HCT116 (cell line): ENCODE measurements around the gene YTHDC2. TPM values are rescaled to one million over a fixed set of nuclear protein-coding genes. Genes with fewer than 3 reads are reported as not detected.

ENCODE experiments used
- ATAC-seq: fragments of 200-7000 bp; cut with Tn5 transposase; 2 replicates; pipeline ENCODE4 v1.9.1; 2020; ENCODE audit warnings: mild to moderate bottlenecking, moderate library complexity
- BruUV-seq: library from RNA; stranded (reverse); fragments of 400-500 nt; replicated peaks from 2 replicates; lab custom pipeline; 2021; lab: Mats Ljungman, UMichigan
- CTCF ChIA-PET: fragments of 300-600 bp; sonication (Branson Sonifier 250); formaldehyde crosslinking; loops from one replicate; lab custom pipeline; 2021; ENCODE audit warnings: antibody characterized with exemption; lab: Charles Lee
- POLR2A ChIA-PET: fragments of 300-600, 350-600 bp; sonication (Branson Sonifier 250); formaldehyde crosslinking; loops from one replicate; lab custom pipeline; 2021; ENCODE audit warnings: antibody characterized with exemption; lab: Charles Lee
- RAD21 ChIA-PET, 2 experiments: fragments of 300-600 bp; sonication (Branson Sonifier 250); formaldehyde crosslinking; loops; one replicate each; lab custom pipeline; 2023; ENCODE audit warnings: low total read pairs in 2 of 2; ENCODE audit not compliant: uncharacterized antibody in 2 of 2, unreplicated experiment in 2 of 2, low non-redundant PET in 1 of 2; lab: Charles Lee
- DNase-seq: peaks from one replicate; pipeline ENCODE4 v3.0.0-alpha.2; 2010; ENCODE audit warnings: low read depth, low spot score
- H2AFZ ChIP-seq: fragments of 200-600 bp; shearing (Covaris generic), sonication (generic); 2 replicates; pipeline ENCODE4 v1.6.1; 2017; ENCODE audit warnings: low read depth, mixed run types, mixed read lengths, antibody characterized with exemption, low read length; ENCODE audit not compliant: poor library complexity, severe bottlenecking
- H3K27ac ChIP-seq: 2 replicates; pipeline ENCODE4 v1.5.1; 2012; ENCODE audit warnings: low read depth, low read length
- H3K27me3 ChIP-seq: fragments of 200-600 bp; sonication (generic); 2 replicates; pipeline ENCODE4 v1.6.1; 2016; ENCODE audit warnings: mixed run types, low read length, mixed read lengths; ENCODE audit not compliant: insufficient read depth
- H3K36me3 ChIP-seq, 2 experiments: fragments of 200-500 bp in 1 of 2; fragments of 200-600 bp in 1 of 2; sonication (Bioruptor generic) in 1 of 2; sonication (generic) in 1 of 2; 2 replicates each; pipeline versions ENCODE4 v1.5.1 to v1.6.1; 2014 to 2016; ENCODE audit warnings: low read length in 2 of 2, inconsistent platforms in 1 of 2, mixed read lengths in 1 of 2, mixed run types in 1 of 2; ENCODE audit not compliant: insufficient read depth in 2 of 2, control insufficient read depth in 1 of 2
- H3K4me1 ChIP-seq, 2 experiments: fragments of 200-600 bp in 1 of 2; sonication (generic) in 1 of 2; 2 replicates each; pipeline versions ENCODE4 v1.5.1 to v1.6.1; 2012 to 2017; ENCODE audit warnings: low read length in 2 of 2, inconsistent platforms in 1 of 2, mild to moderate bottlenecking in 1 of 2, mixed read lengths in 1 of 2, mixed run types in 1 of 2, moderate library complexity in 1 of 2; ENCODE audit not compliant: insufficient read depth in 2 of 2, control insufficient read depth in 1 of 2
- H3K4me2 ChIP-seq: fragments of 200-600 bp; sonication (generic); 2 replicates; pipeline ENCODE4 v1.6.1; 2017; ENCODE audit warnings: mixed run types, low read length, mixed read lengths
- H3K4me3 ChIP-seq, 2 experiments: fragments of 200-600 bp in 1 of 2; sonication (generic) in 1 of 2; replicated peaks in 1 of 2; 2 replicates each; pipeline ENCODE4 v1.5.1; 2011 to 2016; ENCODE audit warnings: low read length in 2 of 2, control low read depth in 1 of 2, low read depth in 1 of 2, mild to moderate bottlenecking in 1 of 2, mixed read lengths in 1 of 2, mixed run types in 1 of 2
- H3K79me2 ChIP-seq: fragments of 200-600 bp; sonication (generic); 2 replicates; pipeline ENCODE4 v1.6.1; 2017; ENCODE audit warnings: mild to moderate bottlenecking, mixed run types, low read length, moderate library complexity, mixed read lengths; ENCODE audit not compliant: insufficient read depth
- H3K9ac ChIP-seq: fragments of 200-600 bp; sonication (generic); 2 replicates; pipeline ENCODE4 v1.6.1; 2016; ENCODE audit warnings: low read length, mixed read lengths
- H3K9me2 ChIP-seq: fragments of 200-600 bp; sonication (generic), shearing (Covaris generic); 2 replicates; pipeline ENCODE4 v1.6.1; 2017; ENCODE audit warnings: mixed run types, mild to moderate bottlenecking, moderate library complexity; ENCODE audit not compliant: insufficient read depth
- H3K9me3 ChIP-seq, 2 experiments: fragments of 200-500 bp in 1 of 2; fragments of 200-600 bp in 1 of 2; sonication (Bioruptor generic) in 1 of 2; sonication (generic) in 1 of 2; 2 replicates each; pipeline ENCODE4 v1.6.1; 2014 to 2017; ENCODE audit warnings: low read length in 2 of 2, mixed read lengths in 2 of 2, inconsistent platforms in 1 of 2, low read depth in 1 of 2, mild to moderate bottlenecking in 1 of 2, mixed run types in 1 of 2, moderate library complexity in 1 of 2; ENCODE audit not compliant: control insufficient read depth in 1 of 2, insufficient read depth in 1 of 2
- H4K20me1 ChIP-seq: fragments of 200-600 bp; sonication (generic), shearing (Covaris generic); 2 replicates; pipeline ENCODE4 v1.6.1; 2017; ENCODE audit warnings: mixed run types, mild to moderate bottlenecking, moderate library complexity; ENCODE audit not compliant: insufficient read depth
- EGR1 ChIP-seq: IDR thresholded peaks from 2 replicates; pipeline ENCODE4 v1.6.1; 2012; ENCODE audit warnings: low read depth
- FOSL1 ChIP-seq: IDR thresholded peaks from 2 replicates; pipeline ENCODE4 v1.6.1; 2012; ENCODE audit warnings: low read depth
- JUND ChIP-seq: IDR thresholded peaks from 2 replicates; pipeline ENCODE4 v1.6.1; 2012
- POLR2AphosphoS5 ChIP-seq: IDR thresholded peaks from 2 replicates; pipeline ENCODE4 v1.6.1; 2011; ENCODE audit warnings: mild to moderate bottlenecking, low read depth, low read length, moderate library complexity
- RAD21 ChIP-seq: IDR thresholded peaks from 2 replicates; pipeline ENCODE4 v1.6.1; 2012; ENCODE audit warnings: low read depth, mild to moderate bottlenecking
- SIN3A ChIP-seq: IDR thresholded peaks from 2 replicates; pipeline ENCODE4 v1.6.1; 2012; ENCODE audit warnings: low read depth
- SRF ChIP-seq: IDR thresholded peaks from 2 replicates; pipeline ENCODE4 v1.6.1; 2012; ENCODE audit warnings: low read depth
- TCF7L2 ChIP-seq: IDR thresholded peaks from 2 replicates; pipeline ENCODE4 v1.7.0; 2011; ENCODE audit warnings: borderline replicate concordance, inconsistent platforms; ENCODE audit not compliant: insufficient read depth, insufficient read length; ENCODE audit errors: extremely low read depth
- ZNF274 ChIP-seq: fragments of 200-500 bp; sonication (Bioruptor generic); IDR thresholded peaks from 2 replicates; pipeline ENCODE4 v1.6.1; 2014; ENCODE audit warnings: mild to moderate bottlenecking, low read depth, low read length, inconsistent platforms
- intact Hi-C: fragments of 100-400 bp; cut with micrococcal nuclease; formaldehyde crosslinking; loops from 2 replicates; pipeline ENCODE4 v1.10.0; 2022
- total RNA-seq: library from RNA; stranded (reverse); gene quantifications from one replicate; pipeline ENCODE4 v1.2.1, GENCODE V29; 2021; ENCODE audit not compliant: unreplicated experiment
- TF ChIP-seq, protein P1 (sequence below), 3 experiments: fragments of 200-600 bp in 1 of 3; sonication (generic) in 1 of 3; IDR thresholded peaks in 2 of 3; conservative IDR thresholded peaks in 1 of 3; 2 replicates each; pipeline ENCODE4 v1.5.1; 2012 to 2017; ENCODE audit warnings: low read depth in 2 of 3, low read length in 2 of 3, antibody characterized with exemption in 1 of 3, borderline replicate concordance in 1 of 3, control low read depth in 1 of 3, mild to moderate bottlenecking in 1 of 3, mixed read lengths in 1 of 3, mixed run types in 1 of 3, moderate library complexity in 1 of 3; ENCODE audit not compliant: insufficient read depth in 1 of 3
- TF ChIP-seq, protein P2 (sequence below): IDR thresholded peaks from 2 replicates; pipeline ENCODE4 v1.6.1; 2011; ENCODE audit warnings: mild to moderate bottlenecking, low read length, moderate library complexity; ENCODE audit not compliant: insufficient replicate concordance; ENCODE audit errors: extremely low read depth
- TF ChIP-seq, protein P3 (sequence below): IDR thresholded peaks from 2 replicates; pipeline ENCODE4 v1.6.1; 2012; ENCODE audit warnings: low read depth

YTHDC2 gene
- total RNA-seq, 1 experiment from 2014 or later, result 22.2 TPM

DNA sequence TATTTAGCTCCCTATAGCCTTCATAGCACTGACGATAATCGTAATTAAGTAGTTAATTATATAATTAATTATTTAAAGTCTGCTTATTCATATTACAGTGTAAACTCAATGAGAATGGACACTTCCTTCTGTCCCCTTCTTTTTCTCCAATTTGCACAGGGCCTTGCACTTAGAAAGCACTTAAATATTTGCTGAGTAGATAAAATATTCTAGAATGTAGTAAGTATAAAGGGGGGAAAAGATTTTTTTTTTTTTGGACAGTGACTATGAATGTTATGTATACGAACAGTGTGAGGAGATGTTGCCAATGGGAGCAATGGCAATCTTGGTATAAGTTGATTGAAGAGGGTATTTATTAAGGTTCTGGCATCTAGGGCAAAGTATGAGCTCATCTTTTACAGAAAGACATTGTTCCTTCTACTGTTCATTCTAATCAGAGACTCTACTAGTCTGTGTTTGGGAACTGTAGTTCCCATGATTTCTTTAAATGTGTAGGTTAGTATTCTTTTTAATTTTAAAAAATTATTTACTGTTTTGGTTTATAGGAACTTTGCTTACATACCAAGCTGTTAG, 49.4 kb downstream of the YTHDC2 start:
- CTCF ChIA-PET, result interaction anchor here (0.7 kb wide), 1 partner anchor 50 kb away, joined by 3 read pairs; the partner anchor contains the start of gene YTHDC2
- H3K79me2 ChIP-seq, result no peaks in the 10 kb centered on the region
- H2AFZ ChIP-seq, result no peak overlapping the region
- TF ChIP-seq, protein P1, sequence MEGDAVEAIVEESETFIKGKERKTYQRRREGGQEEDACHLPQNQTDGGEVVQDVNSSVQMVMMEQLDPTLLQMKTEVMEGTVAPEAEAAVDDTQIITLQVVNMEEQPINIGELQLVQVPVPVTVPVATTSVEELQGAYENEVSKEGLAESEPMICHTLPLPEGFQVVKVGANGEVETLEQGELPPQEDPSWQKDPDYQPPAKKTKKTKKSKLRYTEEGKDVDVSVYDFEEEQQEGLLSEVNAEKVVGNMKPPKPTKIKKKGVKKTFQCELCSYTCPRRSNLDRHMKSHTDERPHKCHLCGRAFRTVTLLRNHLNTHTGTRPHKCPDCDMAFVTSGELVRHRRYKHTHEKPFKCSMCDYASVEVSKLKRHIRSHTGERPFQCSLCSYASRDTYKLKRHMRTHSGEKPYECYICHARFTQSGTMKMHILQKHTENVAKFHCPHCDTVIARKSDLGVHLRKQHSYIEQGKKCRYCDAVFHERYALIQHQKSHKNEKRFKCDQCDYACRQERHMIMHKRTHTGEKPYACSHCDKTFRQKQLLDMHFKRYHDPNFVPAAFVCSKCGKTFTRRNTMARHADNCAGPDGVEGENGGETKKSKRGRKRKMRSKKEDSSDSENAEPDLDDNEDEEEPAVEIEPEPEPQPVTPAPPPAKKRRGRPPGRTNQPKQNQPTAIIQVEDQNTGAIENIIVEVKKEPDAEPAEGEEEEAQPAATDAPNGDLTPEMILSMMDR (IDR thresholded peaks at IDR 0.05 in 2 of 3, conservative IDR thresholded peaks at IDR 0.05 in 1 of 3; ENCODE audit: borderline replicate concordance in 1 of 3, insufficient read depth in 1 of 3, low read depth in 2 of 3, low read length in 2 of 3), result no peak
- TF ChIP-seq POLR2AphosphoS5 (no peak), EGR1 (no peak), ZNF274 (no peak)
- no peak for ATAC-seq
- H3K4me2 ChIP-seq, result no peak overlapping the region
- H3K9me3 ChIP-seq, result no peaks in the 10 kb centered on the region
- RAD21 ChIA-PET, result no interaction called here
- intact Hi-C loops, result no loop called here
- H3K9me2 ChIP-seq, result no peaks in the 10 kb centered on the region
- DNase-seq, result no peak
- BruUV-seq, result no TSS peak
- H3K4me1 ChIP-seq, result no peaks in the 10 kb centered on the region
- no peak overlapping the region for H3K9ac ChIP-seq
- POLR2A ChIA-PET, result no interaction called here
- H3K4me3 ChIP-seq, result no peak overlapping the region
- H3K36me3 ChIP-seq, result peaks cover 4 to 14% of the 10 kb centered on the region in 2 experiments
- H4K20me1 ChIP-seq, result no peaks in the 10 kb centered on the region; the same call in 1 of the 2 replicates
- H3K27ac ChIP-seq, result no peak overlapping the region
- no peaks in the 10 kb centered on the region for H3K27me3 ChIP-seq

DNA sequence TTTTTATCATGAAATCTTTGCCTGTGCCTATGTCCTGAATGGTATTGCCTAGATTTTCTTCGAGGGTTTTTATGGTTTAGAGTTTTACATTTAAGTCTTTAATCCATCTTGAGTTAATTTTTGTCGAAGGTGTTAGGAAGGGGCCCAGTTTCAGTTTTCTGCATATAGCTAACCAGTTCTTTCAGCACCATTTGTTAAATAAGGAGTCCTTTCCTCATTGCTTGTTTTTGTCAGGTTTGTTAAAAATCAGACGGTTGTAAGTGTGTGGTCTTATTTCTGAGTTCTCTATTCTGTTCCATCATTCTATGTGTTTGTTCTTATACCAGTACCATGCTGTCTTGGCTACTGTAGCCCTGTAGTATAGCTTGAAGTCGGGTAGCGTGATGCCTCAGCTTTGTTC, 55.9 kb downstream of the YTHDC2 start:
- no TSS peak for BruUV-seq
- Histone ChIP-seq H3K4me2 (no peak overlapping the region), H3K4me3 (no peak overlapping the region), H3K36me3 (peaks cover 4 to 6% of the 10 kb centered on the region in 2 experiments; a peak in 3 of 4 replicates), H3K27ac (no peak overlapping the region), H4K20me1 (no peaks in the 10 kb centered on the region), H3K9me2 (no peaks in the 10 kb centered on the region), H3K9ac (no peak overlapping the region), H3K27me3 (no peaks in the 10 kb centered on the region), H2AFZ (no peak overlapping the region), H3K9me3 (no peaks in the 10 kb centered on the region), H3K4me1 (no peaks in the 10 kb centered on the region), H3K79me2 (peaks cover 4% of the 10 kb centered on the region; the same call in 1 of the 2 replicates)
- POLR2A ChIA-PET, result no interaction called here
- intact Hi-C loops, result no loop called here
- ATAC-seq (no peak), DNase-seq (no peak)
- CTCF ChIA-PET, result no interaction called here
- RAD21 ChIA-PET, result no interaction called here
- TF ChIP-seq TCF7L2, result no peak
- TF ChIP-seq, protein P2, sequence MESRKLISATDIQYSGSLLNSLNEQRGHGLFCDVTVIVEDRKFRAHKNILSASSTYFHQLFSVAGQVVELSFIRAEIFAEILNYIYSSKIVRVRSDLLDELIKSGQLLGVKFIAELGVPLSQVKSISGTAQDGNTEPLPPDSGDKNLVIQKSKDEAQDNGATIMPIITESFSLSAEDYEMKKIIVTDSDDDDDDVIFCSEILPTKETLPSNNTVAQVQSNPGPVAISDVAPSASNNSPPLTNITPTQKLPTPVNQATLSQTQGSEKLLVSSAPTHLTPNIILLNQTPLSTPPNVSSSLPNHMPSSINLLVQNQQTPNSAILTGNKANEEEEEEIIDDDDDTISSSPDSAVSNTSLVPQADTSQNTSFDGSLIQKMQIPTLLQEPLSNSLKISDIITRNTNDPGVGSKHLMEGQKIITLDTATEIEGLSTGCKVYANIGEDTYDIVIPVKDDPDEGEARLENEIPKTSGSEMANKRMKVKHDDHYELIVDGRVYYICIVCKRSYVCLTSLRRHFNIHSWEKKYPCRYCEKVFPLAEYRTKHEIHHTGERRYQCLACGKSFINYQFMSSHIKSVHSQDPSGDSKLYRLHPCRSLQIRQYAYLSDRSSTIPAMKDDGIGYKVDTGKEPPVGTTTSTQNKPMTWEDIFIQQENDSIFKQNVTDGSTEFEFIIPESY, result no peak
- no peak for TF ChIP-seq EGR1
- TF ChIP-seq SIN3A, result no peak
- no peak for TF ChIP-seq SRF
- TF ChIP-seq FOSL1, result no peak
- TF ChIP-seq RAD21, result no peak
- no peak for TF ChIP-seq JUND
- TF ChIP-seq, protein P3, sequence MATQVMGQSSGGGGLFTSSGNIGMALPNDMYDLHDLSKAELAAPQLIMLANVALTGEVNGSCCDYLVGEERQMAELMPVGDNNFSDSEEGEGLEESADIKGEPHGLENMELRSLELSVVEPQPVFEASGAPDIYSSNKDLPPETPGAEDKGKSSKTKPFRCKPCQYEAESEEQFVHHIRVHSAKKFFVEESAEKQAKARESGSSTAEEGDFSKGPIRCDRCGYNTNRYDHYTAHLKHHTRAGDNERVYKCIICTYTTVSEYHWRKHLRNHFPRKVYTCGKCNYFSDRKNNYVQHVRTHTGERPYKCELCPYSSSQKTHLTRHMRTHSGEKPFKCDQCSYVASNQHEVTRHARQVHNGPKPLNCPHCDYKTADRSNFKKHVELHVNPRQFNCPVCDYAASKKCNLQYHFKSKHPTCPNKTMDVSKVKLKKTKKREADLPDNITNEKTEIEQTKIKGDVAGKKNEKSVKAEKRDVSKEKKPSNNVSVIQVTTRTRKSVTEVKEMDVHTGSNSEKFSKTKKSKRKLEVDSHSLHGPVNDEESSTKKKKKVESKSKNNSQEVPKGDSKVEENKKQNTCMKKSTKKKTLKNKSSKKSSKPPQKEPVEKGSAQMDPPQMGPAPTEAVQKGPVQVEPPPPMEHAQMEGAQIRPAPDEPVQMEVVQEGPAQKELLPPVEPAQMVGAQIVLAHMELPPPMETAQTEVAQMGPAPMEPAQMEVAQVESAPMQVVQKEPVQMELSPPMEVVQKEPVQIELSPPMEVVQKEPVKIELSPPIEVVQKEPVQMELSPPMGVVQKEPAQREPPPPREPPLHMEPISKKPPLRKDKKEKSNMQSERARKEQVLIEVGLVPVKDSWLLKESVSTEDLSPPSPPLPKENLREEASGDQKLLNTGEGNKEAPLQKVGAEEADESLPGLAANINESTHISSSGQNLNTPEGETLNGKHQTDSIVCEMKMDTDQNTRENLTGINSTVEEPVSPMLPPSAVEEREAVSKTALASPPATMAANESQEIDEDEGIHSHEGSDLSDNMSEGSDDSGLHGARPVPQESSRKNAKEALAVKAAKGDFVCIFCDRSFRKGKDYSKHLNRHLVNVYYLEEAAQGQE, result no peak
